GM23338 (cell line): ENCODE measurements around the gene PPP2R2B. TPM values are rescaled to one million over a fixed set of nuclear protein-coding genes. Genes with fewer than 3 reads are reported as not detected.
A peak's percentile ranks its signal among the peaks of the same experiment; 100 is the strongest.

ENCODE experiments used
- ATAC-seq: fragments of 200-7000 bp; cut with Tn5 transposase; 3 replicates; pipeline ENCODE4 v1.9.1; 2020
- DNase-seq: peaks from one replicate; pipeline ENCODE4 v3.0.0-alpha.2; 2015; ENCODE audit warnings: low spot score
- H2AFZ ChIP-seq: fragments of 200-600 bp; sonication (generic); 2 replicates; pipeline ENCODE4 v1.8.0; 2016; ENCODE audit warnings: antibody characterized with exemption, mild to moderate bottlenecking, moderate library complexity
- H3F3A ChIP-seq: fragments of 200-600 bp; sonication (generic); replicated peaks from 2 replicates; pipeline ENCODE4 v1.8.0; 2017; ENCODE audit warnings: antibody characterized with exemption, mixed run types, low read depth
- H3K27ac ChIP-seq: fragments of 200-600 bp; sonication (generic); 2 replicates; pipeline ENCODE4 v1.6.1; 2016; ENCODE audit warnings: low read depth
- H3K27me3 ChIP-seq: fragments of 200-600 bp; sonication (generic); 2 replicates; pipeline ENCODE4 v1.8.0; 2016; ENCODE audit warnings: mild to moderate bottlenecking, mixed run types, moderate library complexity; ENCODE audit not compliant: insufficient read depth
- H3K36me3 ChIP-seq: fragments of 200-600 bp; sonication (generic); 2 replicates; pipeline ENCODE4 v1.8.0; 2016; ENCODE audit warnings: mild to moderate bottlenecking; ENCODE audit not compliant: insufficient read depth
- H3K4me1 ChIP-seq: fragments of 200-600 bp; sonication (generic); 2 replicates; pipeline ENCODE4 v1.8.0; 2016; ENCODE audit warnings: mild to moderate bottlenecking, moderate library complexity; ENCODE audit not compliant: insufficient read depth
- H3K4me2 ChIP-seq: fragments of 200-600 bp; sonication (generic); 2 replicates; pipeline ENCODE4 v1.7.1; 2017; ENCODE audit warnings: mixed run types
- H3K4me3 ChIP-seq: fragments of 200-600 bp; sonication (generic); 2 replicates; pipeline ENCODE4 v1.6.1; 2016; ENCODE audit warnings: mixed run types
- H3K79me2 ChIP-seq: fragments of 200-600 bp; sonication (generic); replicated peaks from 2 replicates; pipeline ENCODE4 v1.8.0; 2017; ENCODE audit warnings: mild to moderate bottlenecking; ENCODE audit not compliant: insufficient read depth
- H3K9me2 ChIP-seq: fragments of 200-600 bp; sonication (generic); 2 replicates; pipeline ENCODE4 v1.8.0; 2017; ENCODE audit not compliant: insufficient read depth
- H4K20me1 ChIP-seq: fragments of 200-600 bp; sonication (generic); replicated peaks from 2 replicates; pipeline ENCODE4 v1.8.0; 2017; ENCODE audit warnings: mild to moderate bottlenecking; ENCODE audit not compliant: insufficient read depth
- H3K27ac Mint-ChIP-seq: 2 replicates; pipeline ENCODE4 v1.8.0; 2020; ENCODE audit warnings: inconsistent platforms, mild to moderate bottlenecking, moderate library complexity, mixed read lengths
- H3K27me3 Mint-ChIP-seq: 3 replicates; pipeline ENCODE4 v1.8.0; 2022; ENCODE audit warnings: low read depth, mild to moderate bottlenecking, moderate library complexity, mixed read lengths, inconsistent platforms; ENCODE audit not compliant: insufficient read depth, poor library complexity
- H3K36me3 Mint-ChIP-seq: 3 replicates; pipeline ENCODE4 v1.8.0; 2021; ENCODE audit warnings: low read depth, mild to moderate bottlenecking, inconsistent platforms, moderate library complexity, mixed read lengths
- H3K4me1 Mint-ChIP-seq: 3 replicates; pipeline ENCODE4 v1.8.0; 2020; ENCODE audit warnings: mild to moderate bottlenecking, inconsistent platforms, mixed read lengths
- H3K4me3 Mint-ChIP-seq: 3 replicates; pipeline ENCODE4 v1.8.0; 2021; ENCODE audit warnings: moderate library complexity, mild to moderate bottlenecking, inconsistent platforms, mixed read lengths
- H3K9me3 Mint-ChIP-seq: 3 replicates; pipeline ENCODE4 v1.8.0; 2020; ENCODE audit warnings: moderate library complexity, mild to moderate bottlenecking, inconsistent platforms, mixed read lengths
- ETS1 ChIP-seq: IDR thresholded peaks from 2 replicates; pipeline ENCODE4 v1.6.1; 2016; ENCODE audit warnings: antibody characterized with exemption
- EZH2 ChIP-seq: fragments of 200-600 bp; sonication (generic); IDR thresholded peaks from one replicate; pipeline ENCODE4 v1.8.0; 2017; ENCODE audit warnings: antibody characterized with exemption, mild to moderate bottlenecking, low read depth; ENCODE audit not compliant: unreplicated experiment
- EZH2phosphoT487 ChIP-seq: fragments of 200-600 bp; sonication (generic); IDR thresholded peaks from one replicate; pipeline ENCODE4 v1.8.1; 2018; ENCODE audit warnings: antibody characterized with exemption; ENCODE audit not compliant: unreplicated experiment
- JUNB ChIP-seq: IDR thresholded peaks from one replicate; pipeline ENCODE4 v1.6.1; 2016; ENCODE audit warnings: antibody characterized with exemption; ENCODE audit not compliant: unreplicated experiment
- POLR2AphosphoS5 ChIP-seq: IDR thresholded peaks from 2 replicates; pipeline ENCODE4 v1.6.1; 2016; ENCODE audit warnings: antibody characterized with exemption, low read depth
- REST ChIP-seq: IDR thresholded peaks from one replicate; pipeline ENCODE4 v1.6.1; 2018; ENCODE audit warnings: antibody characterized with exemption; ENCODE audit not compliant: unreplicated experiment
- STAT1 ChIP-seq: IDR thresholded peaks from one replicate; pipeline ENCODE4 v1.6.1; 2016; ENCODE audit warnings: antibody characterized with exemption; ENCODE audit not compliant: unreplicated experiment
- ZNF331 ChIP-seq: fragments of 250-450 bp; sonication (Bioruptor Pico); IDR thresholded peaks from 2 replicates; pipeline ENCODE4 v1.5.0; 2020; ENCODE audit warnings: low read depth, mild to moderate bottlenecking, moderate library complexity
- ZNF462 ChIP-seq: fragments of 250-450 bp; sonication (Bioruptor Pico); IDR thresholded peaks from 2 replicates; pipeline ENCODE4 v1.5.0; 2020; ENCODE audit warnings: mild to moderate bottlenecking, moderate library complexity
- polyA plus RNA-seq: library from polyadenylated mRNA; unstranded; fragments of >200 nt; fragmentation: Nextera tagmentation; extraction: Ambion mirVana; gene quantifications from 2 replicates; pipeline ENCODE4 v1.2.1, GENCODE V29; 2016
- total RNA-seq: library from RNA; depleted of rRNA; stranded (reverse); fragments of >200 nt; shearing (Covaris generic); gene quantifications from 2 replicates; pipeline ENCODE4 v1.2.3, GENCODE V29; 2014
- TF ChIP-seq, protein P1 (sequence below), 2 experiments: fragments of 200-600 bp in 1 of 2; sonication (generic) in 1 of 2; conservative IDR thresholded peaks; 2 replicates each; pipeline versions ENCODE4 v1.5.1 to v1.6.1; 2016 to 2017; ENCODE audit warnings: antibody characterized with exemption in 2 of 2, low read depth in 2 of 2, mild to moderate bottlenecking in 2 of 2, moderate library complexity in 1 of 2

PPP2R2B gene
- total and polyA plus RNA-seq, 2 experiments from 2014 or later: 21.3 to 33.9 TPM

- ATAC-seq (peak; percentile 28; the same call in 1 of the 3 replicates), DNase-seq (no peak)
- Histone ChIP-seq H3K36me3 (no peaks in the 10 kb centered on the region), H3K27me3 (no peaks in the 10 kb centered on the region), H3K9me2 (no peaks in the 10 kb centered on the region), H3K79me2 (no peaks in the 10 kb centered on the region), H3K4me1 (peaks cover 33% of the 10 kb centered on the region), H2AFZ (no peak overlapping the region), H3K4me3 (no peak overlapping the region), H3K4me2 (no peak overlapping the region), H3K27ac (no peak overlapping the region), H4K20me1 (no peaks in the 10 kb centered on the region), H3F3A (no peaks in the 10 kb centered on the region)
- H3K4me3 Mint-ChIP-seq: no peak overlapping the region
- peaks cover 9% of the 10 kb centered on the region; the same call in 2 of the 3 replicates for H3K36me3 Mint-ChIP-seq
- peaks cover 34% of the 10 kb centered on the region for H3K4me1 Mint-ChIP-seq
- no peak overlapping the region for H3K27ac Mint-ChIP-seq
- TF ChIP-seq REST (no peak), JUNB (no peak), POLR2AphosphoS5 (no peak), ETS1 (no peak), EZH2phosphoT487 (no peak), EZH2 (no peak), ZNF331 (CRISPR knock-in tag) (no peak), ZNF462 (CRISPR knock-in tag) (no peak), STAT1 (no peak)
- TF ChIP-seq, protein P1, sequence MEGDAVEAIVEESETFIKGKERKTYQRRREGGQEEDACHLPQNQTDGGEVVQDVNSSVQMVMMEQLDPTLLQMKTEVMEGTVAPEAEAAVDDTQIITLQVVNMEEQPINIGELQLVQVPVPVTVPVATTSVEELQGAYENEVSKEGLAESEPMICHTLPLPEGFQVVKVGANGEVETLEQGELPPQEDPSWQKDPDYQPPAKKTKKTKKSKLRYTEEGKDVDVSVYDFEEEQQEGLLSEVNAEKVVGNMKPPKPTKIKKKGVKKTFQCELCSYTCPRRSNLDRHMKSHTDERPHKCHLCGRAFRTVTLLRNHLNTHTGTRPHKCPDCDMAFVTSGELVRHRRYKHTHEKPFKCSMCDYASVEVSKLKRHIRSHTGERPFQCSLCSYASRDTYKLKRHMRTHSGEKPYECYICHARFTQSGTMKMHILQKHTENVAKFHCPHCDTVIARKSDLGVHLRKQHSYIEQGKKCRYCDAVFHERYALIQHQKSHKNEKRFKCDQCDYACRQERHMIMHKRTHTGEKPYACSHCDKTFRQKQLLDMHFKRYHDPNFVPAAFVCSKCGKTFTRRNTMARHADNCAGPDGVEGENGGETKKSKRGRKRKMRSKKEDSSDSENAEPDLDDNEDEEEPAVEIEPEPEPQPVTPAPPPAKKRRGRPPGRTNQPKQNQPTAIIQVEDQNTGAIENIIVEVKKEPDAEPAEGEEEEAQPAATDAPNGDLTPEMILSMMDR (conservative IDR thresholded peaks at IDR 0.05; ENCODE audit: low read depth in 2 of 2): no peak
- no peaks in the 10 kb centered on the region for H3K27me3 Mint-ChIP-seq
- H3K9me3 Mint-ChIP-seq: no peaks in the 10 kb centered on the region
Measured at GRCh38 chr5:146699138-146699537, 179.4 kb downstream of the PPP2R2B start.
